Activated CD4-positive, CD25-positive, alpha-beta regulatory T cell (primary cell): ENCODE results near the gene PLXNB3.

Source experiments
- DNase-seq, 4 experiments: peaks; one replicate each; lab custom pipeline; 2025; lab: John Stamatoyannopoulos, UW

Gene PLXNB3

DNA sequence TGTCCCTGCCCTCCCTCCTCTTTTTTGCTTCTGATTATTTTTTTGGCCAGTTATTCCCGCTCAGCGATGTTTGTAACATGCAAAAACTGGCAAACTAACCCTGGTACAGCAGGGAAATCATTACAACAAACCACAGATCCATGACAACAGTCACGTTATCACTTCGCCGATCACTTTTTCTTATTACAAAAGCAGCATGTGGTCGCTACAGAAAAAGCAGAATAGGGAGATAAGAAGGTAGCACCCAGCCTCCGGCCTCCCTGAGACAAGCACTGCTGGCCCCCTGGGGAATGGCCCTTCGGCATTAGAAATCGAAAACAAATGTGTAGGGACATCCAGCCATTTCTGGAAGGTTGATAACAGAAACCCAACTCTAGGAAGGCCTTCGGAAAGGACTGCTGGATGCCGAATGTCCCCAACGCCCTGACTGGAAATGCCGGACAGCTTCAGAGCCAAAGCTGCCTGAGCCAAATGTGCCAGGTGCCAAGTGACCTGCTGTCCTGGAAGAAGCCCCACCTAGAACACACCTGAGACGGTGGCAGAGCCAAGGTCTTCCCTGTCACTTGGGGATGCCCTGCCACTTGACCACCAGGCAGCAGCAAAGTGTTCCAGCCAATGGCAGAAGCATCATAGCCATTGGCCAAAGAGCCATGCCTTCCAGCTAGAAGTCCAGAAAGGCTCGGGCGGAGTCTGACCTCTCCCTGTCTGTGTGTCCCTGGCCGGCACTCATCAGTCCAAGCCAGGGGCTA, 27.2 kb downstream of the PLXNB3 start:
- no peak for DNase-seq

GRCh38 chrX:153792368-153792767, 28.3 kb downstream of the PLXNB3 start:
- no peak for DNase-seq

DNA sequence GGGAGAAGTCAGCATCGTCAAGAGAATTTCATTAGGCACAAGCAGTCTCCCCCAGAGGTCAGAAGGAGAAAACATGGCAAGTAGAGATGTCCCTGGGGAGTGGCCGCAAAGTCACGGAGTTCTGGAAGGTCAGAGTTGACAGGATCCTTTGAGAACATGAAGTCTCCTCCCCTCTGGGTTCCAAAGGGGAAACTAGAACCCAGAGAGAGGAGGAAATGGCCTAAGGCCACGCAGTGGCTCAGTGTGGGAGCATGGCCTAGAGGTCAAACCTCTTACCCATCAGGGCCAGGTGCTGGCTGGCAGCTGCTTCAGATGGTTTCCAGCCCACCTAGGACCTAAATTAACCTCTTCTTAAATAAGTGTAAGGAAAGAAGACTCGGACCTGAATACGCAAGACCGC, 29.2 kb downstream of the PLXNB3 start:
- DNase-seq, result no peak

DNA sequence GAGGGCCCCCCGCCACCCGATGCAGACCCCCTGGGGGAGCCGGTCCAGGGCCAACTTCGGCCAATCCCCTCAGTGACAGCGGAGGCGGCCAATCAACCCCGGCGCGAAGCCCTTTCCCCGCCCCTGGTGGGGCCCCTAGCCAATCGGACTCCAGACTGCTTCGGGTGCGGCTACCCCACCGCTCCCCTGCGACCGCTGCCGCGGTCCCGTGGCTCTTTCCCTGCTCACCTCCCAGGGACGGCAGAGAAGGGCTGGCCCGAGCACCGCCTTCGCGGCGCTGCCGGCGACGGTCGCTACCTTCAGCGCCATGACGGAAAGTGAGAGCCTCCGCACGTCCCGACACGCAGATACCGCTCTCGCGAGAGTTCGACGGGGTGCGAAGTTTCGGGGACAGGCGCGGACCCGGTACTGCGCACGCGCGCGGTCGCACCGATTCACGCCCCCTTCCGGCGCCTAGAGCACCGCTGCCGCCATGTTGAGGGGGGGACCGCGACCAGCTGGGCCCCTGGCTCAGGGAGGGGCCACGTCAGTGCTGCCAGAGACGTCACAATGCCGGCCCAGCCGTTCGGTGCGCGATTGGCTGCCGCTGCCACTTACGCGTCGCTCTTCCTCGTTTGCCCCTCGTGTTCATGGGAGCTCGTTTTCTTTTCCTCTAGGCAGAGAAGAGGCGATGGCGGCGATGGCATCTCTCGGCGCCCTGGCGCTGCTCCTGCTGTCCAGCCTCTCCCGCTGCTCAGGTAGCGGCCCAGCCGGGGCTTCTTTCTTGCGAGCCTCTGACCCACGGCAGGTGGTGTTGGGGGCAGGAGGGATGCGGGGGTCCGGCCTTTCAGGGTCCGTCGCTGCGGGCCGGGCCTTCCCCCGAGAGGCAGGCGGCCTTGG, 30.2 kb downstream of the PLXNB3 start, which contains the start of the genes IDH3G and SSR4:
Gene IDH3G, minus strand, starts transcription at position 358 of the 879 bp plus-strand sequence. Its CDS starts 49 bp downstream, at position 309.
Gene SSR4, plus strand, starts transcription at position 651 of the 879 bp plus-strand sequence. Its CDS starts 20 bp downstream, at position 671.
- DNase-seq, result peak; percentile 77 to 86 (median 86)

GRCh38 chrX:153794897-153795816, 31.1 kb downstream of the PLXNB3 start:
- DNase-seq, result no peak

DNA sequence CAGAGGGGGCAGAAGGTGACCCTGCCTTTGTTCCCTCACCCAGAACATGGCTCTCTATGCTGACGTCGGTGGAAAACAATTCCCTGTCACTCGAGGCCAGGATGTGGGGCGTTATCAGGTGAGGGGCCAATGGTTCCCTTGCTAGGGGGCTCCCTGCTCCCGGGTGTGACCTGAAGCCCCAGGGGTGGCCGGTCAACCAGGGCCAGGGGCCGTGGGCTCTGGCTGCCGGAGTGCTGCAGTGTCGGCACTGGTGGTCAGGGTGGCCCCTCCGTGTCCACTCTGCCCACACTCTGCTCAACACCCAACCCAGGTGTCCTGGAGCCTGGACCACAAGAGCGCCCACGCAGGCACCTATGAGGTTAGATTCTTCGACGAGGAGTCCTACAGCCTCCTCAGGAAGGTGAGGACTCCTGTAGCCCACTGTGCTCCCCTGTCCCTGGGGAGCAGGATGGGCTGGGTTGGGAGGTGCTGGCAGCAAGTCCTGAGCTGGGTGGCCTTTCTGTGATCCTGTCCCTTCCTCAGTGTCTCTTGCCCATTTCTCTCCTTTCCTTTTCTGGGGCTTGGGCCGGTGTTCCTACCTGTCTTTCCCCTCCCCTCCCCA, 33.5 kb downstream of the PLXNB3 start:
- no peak for DNase-seq

DNA sequence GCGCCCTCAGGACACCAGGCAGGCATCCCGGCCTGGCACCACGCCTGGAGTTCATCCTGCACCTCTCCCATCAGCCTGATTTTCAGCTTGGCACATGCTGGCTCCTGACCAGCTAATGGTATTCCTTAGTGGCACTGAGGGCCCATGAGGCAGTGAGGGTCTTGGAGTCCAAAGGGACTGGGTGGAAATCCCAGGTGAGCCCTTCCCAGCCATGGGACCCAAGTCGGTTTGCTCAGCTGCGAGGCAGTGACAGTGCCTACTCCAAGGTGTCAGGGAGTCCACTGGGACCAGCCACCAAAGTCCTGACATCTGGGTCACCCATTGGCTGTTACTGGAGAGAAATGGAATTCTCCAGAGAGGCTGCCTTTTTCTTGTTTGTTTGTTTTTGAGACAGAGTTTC, 35.3 kb downstream of the PLXNB3 start:
- no peak for DNase-seq

DNA sequence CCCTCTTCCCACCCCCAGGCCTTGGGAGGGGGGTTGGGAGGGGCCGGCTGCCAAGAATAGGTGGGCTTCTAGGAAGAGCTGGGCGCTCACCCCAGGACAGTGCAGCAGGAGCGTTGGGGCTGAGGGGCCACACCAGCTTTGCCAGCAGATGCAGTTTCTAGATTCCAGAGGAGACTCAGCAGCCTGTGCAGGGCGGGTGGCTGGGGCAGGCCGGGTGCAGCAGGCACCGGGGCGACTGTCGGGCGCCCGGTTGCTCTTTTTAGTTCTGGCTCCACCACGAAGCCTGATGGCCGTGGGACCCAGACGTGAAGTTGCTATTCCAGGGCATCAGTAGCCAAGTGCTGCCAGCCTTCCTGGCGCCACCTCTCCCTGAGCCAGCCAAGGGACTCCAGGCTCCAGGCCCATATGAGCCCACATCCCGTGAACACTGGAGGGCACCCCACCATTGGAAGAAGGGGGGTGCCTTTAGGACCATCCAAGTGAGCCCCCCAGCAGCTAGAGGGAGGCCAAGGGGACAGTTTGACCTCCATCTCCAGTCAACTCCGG, 36.2 kb downstream of the PLXNB3 start:
- DNase-seq, result no peak

DNA sequence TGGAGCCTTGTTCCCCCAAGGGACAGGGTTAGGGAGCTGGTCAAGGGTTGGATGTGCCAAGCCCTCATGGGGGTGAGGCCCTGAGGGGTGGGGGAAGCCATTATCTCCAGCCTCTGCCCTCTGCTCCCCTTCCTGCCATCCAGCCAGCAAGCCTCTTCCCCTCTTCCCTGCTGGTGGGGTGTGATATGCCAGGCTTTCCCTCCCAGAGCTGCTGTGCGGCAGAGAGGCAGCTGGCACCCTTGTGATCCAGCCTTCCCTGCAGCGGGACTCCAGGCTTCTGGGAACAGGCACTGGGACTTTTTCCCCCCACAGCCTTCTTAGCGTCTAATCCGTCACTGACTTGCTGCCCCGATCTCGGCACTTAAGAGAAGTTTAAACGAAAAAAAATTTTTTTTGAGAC, 36.7 kb downstream of the PLXNB3 start:
- no peak for DNase-seq

GRCh38 chrX:153801669-153802068, 37.6 kb downstream of the PLXNB3 start:
- DNase-seq, result no peak

DNA sequence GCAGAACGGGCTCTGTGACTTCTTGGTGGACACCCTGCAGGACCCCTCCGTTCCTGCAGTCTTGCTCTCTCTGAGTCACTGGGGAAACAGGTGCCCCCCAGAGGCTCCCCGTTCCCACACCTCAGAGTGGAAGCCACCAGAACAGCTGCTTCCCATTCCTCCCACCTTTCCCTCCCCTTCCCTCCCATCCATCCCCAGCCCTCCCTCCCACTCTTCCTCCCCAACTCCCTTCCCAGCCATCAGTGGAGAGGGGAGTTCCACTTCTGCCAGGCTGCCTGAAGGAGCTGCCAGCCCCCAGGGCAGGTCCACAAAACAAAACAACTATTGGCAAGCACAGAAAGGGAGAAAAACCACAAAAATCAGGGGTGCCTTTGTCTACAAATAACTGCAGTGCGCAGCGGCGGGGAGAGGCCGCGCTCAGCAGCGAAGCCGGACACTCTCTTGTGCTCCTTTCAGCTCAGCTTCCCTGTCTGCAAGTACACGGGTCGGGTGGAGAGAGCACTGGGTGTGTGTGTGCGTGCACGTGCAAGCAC, 38.5 kb downstream of the PLXNB3 start:
- no peak for DNase-seq

- DNase-seq, result no peak
These were observed 39.4 kb downstream of the PLXNB3 start for GRCh38 chrX:153803211-153804099.

DNA sequence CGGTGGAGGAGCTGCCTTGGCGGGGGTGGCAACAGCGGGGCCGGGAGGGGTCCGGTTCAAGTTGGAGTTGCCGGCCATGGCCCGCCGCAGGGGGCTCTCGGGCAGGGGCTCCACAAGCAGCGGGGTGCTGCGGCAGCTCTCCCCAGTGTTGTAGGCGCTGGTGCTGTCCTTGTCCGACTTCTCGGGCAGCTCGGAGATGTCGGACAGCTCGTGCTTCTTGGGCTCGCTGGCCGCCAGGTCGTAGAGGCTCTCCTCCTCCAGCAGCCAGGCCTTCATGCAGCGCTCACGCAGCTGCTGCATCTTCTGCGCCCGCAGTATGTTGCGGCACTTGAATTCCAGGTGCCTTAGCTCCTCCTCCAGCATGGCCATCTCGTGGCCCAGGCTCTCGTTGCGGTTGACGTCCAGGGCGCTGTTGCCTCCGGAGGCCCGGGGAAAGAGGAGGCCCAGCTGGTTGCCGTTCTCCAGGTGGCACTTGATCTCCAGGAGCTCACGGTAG, 40.1 kb downstream of the PLXNB3 start:
- no peak for DNase-seq

DNA sequence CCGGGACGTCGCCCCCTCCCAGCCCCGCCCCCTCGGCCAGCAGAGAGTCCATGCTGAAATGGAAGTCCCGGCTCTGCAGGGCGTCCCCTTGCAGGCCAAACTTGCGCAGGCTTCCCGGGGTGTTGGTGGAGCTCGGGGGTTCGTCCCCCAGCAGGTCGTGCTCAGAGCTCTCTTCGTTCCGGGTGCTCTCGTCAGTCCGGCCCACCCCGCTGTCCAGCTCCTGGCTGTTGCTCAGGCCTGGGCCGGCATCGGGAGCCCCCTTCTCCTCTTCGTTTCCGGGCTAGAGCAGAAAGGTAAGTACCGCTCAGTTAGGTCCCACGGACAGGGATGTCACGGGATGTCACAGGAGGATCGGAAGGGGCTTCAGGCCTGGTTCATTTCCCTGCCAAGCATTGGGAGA, 40.6 kb downstream of the PLXNB3 start:
- DNase-seq, result no peak

- no peak for DNase-seq
These were observed 41.4 kb downstream of the PLXNB3 start for GRCh38 chrX:153805436-153805835.

DNA sequence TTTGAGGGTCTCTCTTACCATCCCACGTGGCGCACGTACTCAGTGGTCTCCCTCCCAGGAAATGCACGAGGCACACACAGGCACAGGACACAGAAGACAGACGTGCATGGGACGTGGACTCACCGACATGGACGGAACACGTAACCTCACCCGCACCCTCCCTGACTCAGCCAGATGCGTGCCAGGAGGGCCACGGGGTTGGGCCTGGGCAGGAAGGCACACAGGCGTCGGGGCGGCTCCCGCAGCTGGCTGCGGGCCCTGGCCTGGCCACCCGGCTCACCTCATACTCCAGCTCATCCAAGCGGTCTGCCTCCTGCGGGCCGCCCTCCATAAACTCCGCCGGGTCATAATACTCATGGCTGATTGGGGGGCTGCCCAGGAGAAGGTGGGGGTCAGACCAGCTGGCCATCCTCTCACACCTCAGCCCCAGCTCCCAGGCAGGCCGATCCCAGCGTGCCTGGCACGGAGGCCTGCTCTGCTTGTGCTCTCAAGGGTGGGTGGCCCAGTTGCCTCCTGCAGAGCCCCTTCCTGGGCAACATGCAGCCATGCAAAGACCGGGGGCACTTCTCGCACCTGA, 43.0 kb downstream of the PLXNB3 start:
- DNase-seq, result no peak

GRCh38 chrX:153807976-153808375, 43.9 kb downstream of the PLXNB3 start:
- no peak for DNase-seq

DNA sequence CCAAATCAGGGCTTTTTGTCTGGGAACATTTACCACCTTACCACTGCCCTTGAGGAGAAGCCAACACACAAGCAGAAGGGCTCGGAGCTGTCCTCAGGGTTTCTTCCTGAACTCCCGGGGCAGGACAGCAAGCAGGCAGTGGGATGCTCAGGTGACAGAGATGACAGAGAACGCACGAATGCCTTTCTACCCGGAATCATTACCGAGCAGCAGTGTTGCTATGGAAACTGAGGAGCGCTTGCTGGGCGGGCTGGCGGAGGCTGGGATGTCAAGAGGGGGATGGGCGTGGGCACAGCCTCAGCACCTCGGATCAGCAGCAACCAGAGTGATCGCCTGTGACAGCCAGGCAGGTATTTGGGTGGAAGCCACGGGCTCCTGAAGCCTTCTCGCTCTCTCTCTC, 48.2 kb downstream of the PLXNB3 start:
- DNase-seq, result no peak

- DNase-seq, result no peak
These were observed 49.1 kb downstream of the PLXNB3 start for GRCh38 chrX:153813161-153813560.
